GM21381 (cell line): ENCODE data around the gene IRS2.

ENCODE experiments used
- ATAC-seq: cut with Tn5 transposase; IDR thresholded peaks from one replicate; pipeline ENCODE4 v1.9.1; 2021; ENCODE audit warnings: mild to moderate bottlenecking, moderate library complexity; ENCODE audit not compliant: unreplicated experiment

Gene IRS2

GRCh38 chr13:109782823-109783431 lies 3.5 kb downstream of the IRS2 start:
- ATAC-seq = no peak

- no peak for ATAC-seq
Observed at GRCh38 chr13:109782066-109782822, 4.1 kb downstream of the IRS2 start.

- no peak for ATAC-seq
Observed at GRCh38 chr13:109781384-109782065, 4.9 kb downstream of the IRS2 start.

GRCh38 chr13:109780845-109781383 lies 5.5 kb downstream of the IRS2 start:
- no peak for ATAC-seq

- ATAC-seq = no peak
Observed at GRCh38 chr13:109779876-109780510, 6.4 kb downstream of the IRS2 start.

- no peak for ATAC-seq
Observed at GRCh38 chr13:109779074-109779473, 7.3 kb downstream of the IRS2 start.

GRCh38 chr13:109778102-109778542 lies 8.3 kb downstream of the IRS2 start:
- peak; percentile 48 for ATAC-seq

- no peak for ATAC-seq
Observed at GRCh38 chr13:109776575-109776974, 9.8 kb downstream of the IRS2 start.

GRCh38 chr13:109773786-109774185 lies 12.6 kb downstream of the IRS2 start:
- ATAC-seq = no peak

GRCh38 chr13:109773276-109773675 lies 13.1 kb downstream of the IRS2 start:
- ATAC-seq = no peak

- no peak for ATAC-seq
Observed at GRCh38 chr13:109771926-109772325, 14.5 kb downstream of the IRS2 start.

GRCh38 chr13:109770436-109770835 lies 15.9 kb downstream of the IRS2 start:
- no peak for ATAC-seq

GRCh38 chr13:109769921-109770320 lies 16.5 kb downstream of the IRS2 start:
- ATAC-seq = no peak

GRCh38 chr13:109769275-109769674 lies 17.1 kb downstream of the IRS2 start:
- no peak for ATAC-seq

- no peak for ATAC-seq
Observed at GRCh38 chr13:109768616-109769015, 17.8 kb downstream of the IRS2 start.

GRCh38 chr13:109768176-109768575 lies 18.2 kb downstream of the IRS2 start:
- ATAC-seq = no peak

- ATAC-seq = no peak
Observed at GRCh38 chr13:109767023-109767422, 19.4 kb downstream of the IRS2 start.

GRCh38 chr13:109764470-109765291 lies 21.7 kb downstream of the IRS2 start:
- ATAC-seq = no peak

- ATAC-seq = no peak
Observed at GRCh38 chr13:109764045-109764444, 22.3 kb downstream of the IRS2 start.

- no peak for ATAC-seq
Observed at GRCh38 chr13:109762791-109763190, 23.6 kb downstream of the IRS2 start.
